Renal cortical epithelial cell (primary cell): Measurements from ENCODE around the gene ELP1. TPM values are rescaled to one million over a fixed set of nuclear protein-coding genes. Genes with fewer than 3 reads are reported as not detected.

Experiments
- total RNA-seq: library from RNA; depleted of rRNA; stranded (reverse); fragments of >200 nt; gene quantifications from 2 replicates; pipeline ENCODE4 v1.2.3, GENCODE V29; 2014

The ELP1 gene
- total RNA-seq, 1 donor from 2014 or later: 49.8 TPM

Other genes starting within 250 kb of the ELP1 start
- gene ACTL7B, start 78.1 kb downstream of the ELP1 start, total RNA-seq: not detected in 2 replicates
- gene ACTL7A, start 71.9 kb downstream of the ELP1 start, total RNA-seq: not detected in 2 replicates
- gene ABITRAM, start 276 bp upstream of the ELP1 start, total RNA-seq: 6.8 and 7.8 TPM in 2 replicates
- 154 and 242 TPM in 2 replicates for gene CTNNAL1, start 79.4 kb upstream of the ELP1 start, total RNA-seq
- 87.3 and 168 TPM in 2 replicates for gene TMEM245, start 185.8 kb upstream of the ELP1 start, total RNA-seq
- 0.50 TPM in 1 of 2 replicates, not detected in the other for gene FRRS1L, start 233.1 kb upstream of the ELP1 start, total RNA-seq